BE2C (cell line): Measurements from ENCODE around the gene FKBP10.

Experiments used
- DNase-seq: peaks from one replicate; pipeline ENCODE4 v3.0.0-alpha.2; 2020
- H3K27me3 ChIP-seq: fragments of 250-450 bp; sonication (Bioruptor Pico); 2 replicates; pipeline ENCODE4 v1.5.1; 2020; ENCODE audit warnings: mild to moderate bottlenecking
- H3K36me3 ChIP-seq: fragments of 250-450 bp; sonication (Bioruptor Pico); 2 replicates; pipeline ENCODE4 v1.5.1; 2020; ENCODE audit warnings: mild to moderate bottlenecking
- H3K4me1 ChIP-seq: fragments of 250-450 bp; sonication (Bioruptor Pico); 2 replicates; pipeline ENCODE4 v1.5.1; 2020
- H3K4me3 ChIP-seq: 2 replicates; pipeline ENCODE4 v1.5.1; 2011; ENCODE audit warnings: low read depth, low read length
- H3K9me3 ChIP-seq: fragments of 250-450 bp; sonication (Bioruptor Pico); 2 replicates; pipeline ENCODE4 v1.5.1; 2020
- TF ChIP-seq, protein P1 (sequence below): IDR thresholded peaks from 2 replicates; pipeline ENCODE4 v1.5.1; 2012; ENCODE audit warnings: mild to moderate bottlenecking, low read depth, low read length

FKBP10 gene

GRCh38 chr17:41803049-41804020 is 9.5 kb upstream of the FKBP10 start:
- DNase-seq: peak; percentile 29
- TF ChIP-seq, protein P1, sequence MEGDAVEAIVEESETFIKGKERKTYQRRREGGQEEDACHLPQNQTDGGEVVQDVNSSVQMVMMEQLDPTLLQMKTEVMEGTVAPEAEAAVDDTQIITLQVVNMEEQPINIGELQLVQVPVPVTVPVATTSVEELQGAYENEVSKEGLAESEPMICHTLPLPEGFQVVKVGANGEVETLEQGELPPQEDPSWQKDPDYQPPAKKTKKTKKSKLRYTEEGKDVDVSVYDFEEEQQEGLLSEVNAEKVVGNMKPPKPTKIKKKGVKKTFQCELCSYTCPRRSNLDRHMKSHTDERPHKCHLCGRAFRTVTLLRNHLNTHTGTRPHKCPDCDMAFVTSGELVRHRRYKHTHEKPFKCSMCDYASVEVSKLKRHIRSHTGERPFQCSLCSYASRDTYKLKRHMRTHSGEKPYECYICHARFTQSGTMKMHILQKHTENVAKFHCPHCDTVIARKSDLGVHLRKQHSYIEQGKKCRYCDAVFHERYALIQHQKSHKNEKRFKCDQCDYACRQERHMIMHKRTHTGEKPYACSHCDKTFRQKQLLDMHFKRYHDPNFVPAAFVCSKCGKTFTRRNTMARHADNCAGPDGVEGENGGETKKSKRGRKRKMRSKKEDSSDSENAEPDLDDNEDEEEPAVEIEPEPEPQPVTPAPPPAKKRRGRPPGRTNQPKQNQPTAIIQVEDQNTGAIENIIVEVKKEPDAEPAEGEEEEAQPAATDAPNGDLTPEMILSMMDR: no peak
- Histone ChIP-seq H3K27me3 (no peaks in the 10 kb centered on the region), H3K4me1 (peaks cover 7% of the 10 kb centered on the region), H3K9me3 (no peaks in the 10 kb centered on the region), H3K4me3 (no peak overlapping the region), H3K36me3 (peaks cover 27% of the 10 kb centered on the region)

GRCh38 chr17:41806685-41807445 is 5.9 kb upstream of the FKBP10 start:
- H3K36me3 ChIP-seq: peaks cover 38% of the 10 kb centered on the region
- H3K9me3 ChIP-seq: no peaks in the 10 kb centered on the region
- no peak overlapping the region for H3K4me3 ChIP-seq
- no peaks in the 10 kb centered on the region for H3K4me1 ChIP-seq
- DNase-seq: no peak
- no peaks in the 10 kb centered on the region for H3K27me3 ChIP-seq
- TF ChIP-seq, protein P1: no peak

GRCh38 chr17:41810659-41811548 is 1.9 kb upstream of the FKBP10 start:
- Histone ChIP-seq H3K4me1 (no peaks in the 10 kb centered on the region), H3K36me3 (peaks cover 22% of the 10 kb centered on the region), H3K27me3 (no peaks in the 10 kb centered on the region), H3K4me3 (peak overlapping the region; percentile 99), H3K9me3 (no peaks in the 10 kb centered on the region)
- peak; percentile 50 for DNase-seq
- TF ChIP-seq, protein P1: no peak

DNA sequence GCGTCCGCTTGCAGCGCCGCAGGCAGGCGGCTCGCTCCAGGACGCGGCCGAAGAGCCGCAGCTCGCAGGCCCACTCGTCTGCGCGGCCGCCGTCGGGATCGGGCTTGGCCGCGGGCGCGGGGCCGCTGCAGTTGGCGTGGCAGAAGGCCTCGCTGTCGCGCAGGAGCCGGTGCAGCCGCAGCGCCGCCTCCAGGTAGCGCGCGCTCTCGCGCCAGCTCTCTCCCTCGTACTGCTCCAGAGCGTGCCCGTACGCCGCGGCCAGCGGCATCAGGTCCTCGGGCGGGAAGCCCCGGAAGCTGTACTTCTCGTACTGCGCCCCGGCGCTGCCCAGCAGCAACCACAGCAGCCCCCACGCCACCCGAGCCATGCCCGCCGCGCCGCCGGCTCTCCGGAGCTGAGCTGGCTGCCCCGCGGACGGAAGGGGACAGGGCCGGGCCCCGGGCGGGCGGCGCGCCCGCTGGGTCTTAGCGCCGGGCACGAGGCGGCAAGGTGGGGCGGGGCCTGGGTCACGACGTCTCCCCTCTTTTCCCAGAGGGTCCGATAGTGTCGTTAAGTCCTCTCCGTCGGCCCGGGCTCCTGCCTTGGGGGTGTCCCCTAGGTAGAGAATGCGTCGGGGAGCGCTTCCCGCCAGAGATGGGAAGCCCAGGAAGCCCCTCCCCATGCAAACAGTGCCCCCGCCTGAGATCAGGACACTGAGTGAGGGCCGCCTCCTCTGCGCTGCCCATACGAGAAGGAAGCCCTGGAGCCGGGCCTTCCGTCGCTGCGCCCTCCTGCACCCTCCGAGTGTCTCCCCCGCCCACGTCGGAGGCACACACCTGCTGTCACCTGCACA is 1.0 kb upstream of the FKBP10 start, which contains the start of gene P3H4:
Gene P3H4, minus strand, starts transcription at position 401 of the 832 bp plus-strand sequence. Its CDS starts 34 bp downstream, at position 367.
- no peaks in the 10 kb centered on the region for H3K27me3 ChIP-seq
- TF ChIP-seq, protein P1: peak; percentile 62
- H3K4me3 ChIP-seq: peak within 1 kb of the TSS; percentile 99
- H3K4me1 ChIP-seq: no peaks in the 10 kb centered on the region
- peak; percentile 88 for DNase-seq
- peaks cover 23% of the 10 kb centered on the region for H3K36me3 ChIP-seq
- H3K9me3 ChIP-seq: no peaks in the 10 kb centered on the region

DNA sequence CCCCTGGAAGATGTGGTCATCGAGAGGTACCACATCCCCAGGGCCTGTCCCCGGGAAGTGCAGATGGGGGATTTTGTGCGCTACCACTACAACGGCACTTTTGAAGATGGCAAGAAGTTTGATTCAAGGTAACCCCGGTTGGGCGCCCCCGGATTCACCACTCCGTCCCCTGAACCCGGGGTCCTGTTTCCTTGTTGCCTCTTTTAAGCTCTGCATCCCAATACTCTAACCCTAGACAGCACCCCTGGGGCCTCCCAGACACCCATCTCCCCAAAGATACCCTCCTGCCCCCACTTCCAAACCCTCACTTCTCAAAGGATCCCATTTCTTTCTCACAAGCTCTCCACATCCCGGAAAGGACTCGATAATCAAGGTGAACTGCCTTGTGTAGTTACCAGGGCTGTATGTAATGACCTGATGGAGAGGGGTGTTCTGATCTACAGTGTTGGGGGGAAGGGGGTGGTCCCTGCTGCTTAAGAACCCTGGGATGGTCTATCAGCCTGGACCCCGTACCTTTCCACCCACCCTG is 412 bp downstream of the FKBP10 start:
- Histone ChIP-seq H3K4me3 (peak overlapping the region; percentile 99), H3K4me1 (no peaks in the 10 kb centered on the region), H3K36me3 (peaks cover 28% of the 10 kb centered on the region), H3K27me3 (no peaks in the 10 kb centered on the region), H3K9me3 (no peaks in the 10 kb centered on the region)
- TF ChIP-seq, protein P1: no peak
- DNase-seq: no peak
